Adrenal gland (tissue), 12 donors: ENCODE data around the gene BTG1. TPM values are rescaled to one million over a fixed set of nuclear protein-coding genes. Genes with fewer than 3 reads are reported as not detected.

Source experiments
- DNase-seq, 7 donors: peaks; one replicate each; pipeline ENCODE4 v3.0.0-alpha.2; 2019 to 2020
- H3K27ac ChIP-seq, 5 donors: fragments of 200-600 bp; sonication (generic) in 4 of 5; 1 replicate in 3 of 5; 2 replicates in 2 of 5; pipeline versions ENCODE4 v1.5.1 to v1.8.0; 2016 to 2020; ENCODE audit warnings: mild to moderate bottlenecking in 1 of 5
- H3K27me3 ChIP-seq: fragments of 200-600 bp; 2 replicates; pipeline ENCODE4 v1.8.0; 2021
- H3K36me3 ChIP-seq, 2 donors: fragments of 200-600 bp; replicated peaks in 1 of 2; 1 replicate in 1 of 2; 2 replicates in 1 of 2; pipeline versions ENCODE4 v1.5.1 to v1.8.0; 2018 to 2022
- H3K4me1 ChIP-seq, 2 donors: fragments of 200-600 bp; replicated peaks in 1 of 2; 1 replicate in 1 of 2; 2 replicates in 1 of 2; pipeline versions ENCODE4 v1.5.1 to v1.8.0; 2018 to 2021
- H3K4me3 ChIP-seq, 4 donors: fragments of 200-600 bp; sonication (generic) in 3 of 4; one replicate each; pipeline ENCODE4 v1.5.1; 2016 to 2018
- H3K9me3 ChIP-seq, 3 donors: fragments of 200-600 bp; sonication (generic) in 1 of 3; replicated peaks in 1 of 3; 1 replicate in 2 of 3; 2 replicates in 1 of 3; pipeline versions ENCODE4 v1.5.1 to v1.8.0; 2016 to 2021
- CTCF ChIP-seq, 6 experiments: fragments of 450-650 bp in 4 of 6; fragments of 200-600 bp in 2 of 6; sonication (generic) in 1 of 6; IDR thresholded peaks; 1 replicate in 5 of 6; 2 replicates in 1 of 6; pipeline versions ENCODE4 v1.5.1 to v1.8.0; 2016 to 2021; ENCODE audit warnings: antibody characterized with exemption in 6 of 6, mild to moderate bottlenecking in 2 of 6, moderate library complexity in 1 of 6
- POLR2A ChIP-seq, 2 donors: fragments of 450-650 bp; IDR thresholded peaks; one replicate each; pipeline ENCODE4 v1.6.1; 2017; ENCODE audit warnings: antibody characterized with exemption in 2 of 2, mild to moderate bottlenecking in 2 of 2, moderate library complexity in 1 of 2
- WGBS, 4 donors: extraction: QIAGEN DNeasy Blood & Tissue Kit in 2 of 4; methylation state at CpG; one replicate each; pipeline versions ENCODE4 v1.1.5 to v1.1.7; 2013 to 2017; 5-methylcytosine and 5-hydroxymethylcytosine counted together
- intact Hi-C, 2 donors: fragments of 100-400 bp; cut with DNase I; formaldehyde crosslinking; loops; one replicate each; pipeline versions ENCODE4 v1.14.1 to v1.15.0; 2022 to 2023
- polyA plus RNA-seq, 3 donors: library from polyadenylated mRNA; stranded (reverse); fragments of 200-250 nt in 2 of 3; fragments of 350-450 nt in 1 of 3; fragmentation: Illumina TruSeq in 1 of 3; extraction: RNeasy Lipid Tissue Mini Kit (QIAGEN cat#74804) in 1 of 3; gene quantifications; one replicate each; pipeline ENCODE4 v1.2.3, GENCODE V29; 2013 to 2014
- total RNA-seq, 9 donors: library from RNA; depleted of rRNA in 4 of 9; stranded (reverse); fragments of >200 nt in 4 of 9; fragments of 120-200 nt in 1 of 9; fragmentation: NEBNext Ultra II Directional in 1 of 9; extraction: Animal tissue kit (Norgen Biotek cat#: 25700) in 1 of 9; gene quantifications; one replicate each; pipeline versions ENCODE4 v1.1.0 to v1.2.4, GENCODE V29; 2013 to 2023
- donor health status: healthy with polysubstance abuse.
- donor health status: Bipolar disorder and iron deficiency.
- donor health status: DM: yes; HTN: yes; CAD: no.
- donor health status: DM: no; HTN: no; CAD: no.
- donor health status: DM: no; HTN: no; CAD: no.
- donor health status: DM: yes; HTN: yes; CAD: no.

Gene BTG1
- total and polyA plus RNA-seq, 12 donors = 26.3 to 388 (median 60.8) TPM

GRCh38 chr12:92141591-92142121 lies 4.0 kb downstream of the BTG1 start:
- H3K36me3 ChIP-seq = peaks cover 0 to 21% of the 10 kb centered on the region in 2 donors
- peak overlapping the region in 4 of 5 donors; percentile 7 to 99 (median 58) for H3K27ac ChIP-seq
- WGBS, 4 donors = 5 to 15% (median 12%) methylated on average over 3 of the region's 3 CpGs
- peak overlapping the region in 2 of 4 donors; percentile 23 to 94 for H3K4me3 ChIP-seq
- no peak for TF ChIP-seq CTCF (IDR thresholded peaks at IDR 0.05)
- TF ChIP-seq POLR2A (IDR thresholded peaks at IDR 0.05) = no peak
- no peaks in the 10 kb centered on the region for H3K9me3 ChIP-seq
- intact Hi-C loops = loop anchor here in 1 of 2 donors (10.0 kb wide), 3 partner anchors 327 to 757 kb away; no protein-coding TSS in a partner anchor
- H3K4me1 ChIP-seq = peaks cover 16 to 44% of the 10 kb centered on the region in 2 donors
- H3K27me3 ChIP-seq = no peaks in the 10 kb centered on the region
- DNase-seq = no peak

- Histone ChIP-seq H3K4me3 (peak overlapping the region in 3 of 4 donors; percentile 1 to 94 (median 23)), H3K4me1 (peaks cover 16 to 48% of the 10 kb centered on the region in 2 donors)
- no peak for TF ChIP-seq CTCF (IDR thresholded peaks at IDR 0.05)
- TF ChIP-seq POLR2A (IDR thresholded peaks at IDR 0.05) = no peak
These were observed 4.6 kb downstream of the BTG1 start for GRCh38 chr12:92140896-92141536.

GRCh38 chr12:92140156-92140555 lies 5.5 kb downstream of the BTG1 start:
- TF ChIP-seq POLR2A (IDR thresholded peaks at IDR 0.05) (no peak), CTCF (IDR thresholded peaks at IDR 0.05) (no peak)
- intact Hi-C loops = loop anchor here in 1 of 2 donors (10.0 kb wide), 3 partner anchors 325 to 755 kb away; no protein-coding TSS in a partner anchor
- DNase-seq = no peak
- no peaks in the 10 kb centered on the region for H3K27me3 ChIP-seq
- H3K9me3 ChIP-seq = no peaks in the 10 kb centered on the region
- H3K4me1 ChIP-seq = peaks cover 18 to 54% of the 10 kb centered on the region in 2 donors
- H3K36me3 ChIP-seq = peaks cover 0 to 21% of the 10 kb centered on the region in 2 donors
- H3K4me3 ChIP-seq = peak overlapping the region in 1 of 4 donors; percentile 94
- WGBS, 4 donors = 26 to 42% (median 27%) methylated on average over 2 of the region's 2 CpGs
- H3K27ac ChIP-seq = peak overlapping the region in 3 of 5 donors; percentile 53 to 99 (median 64)

More at GRCh38 chr12:92140896-92141536, 4.6 kb downstream of the BTG1 start:
- no peaks in the 10 kb centered on the region for H3K9me3 ChIP-seq
- WGBS, 4 donors = 4 to 8% (median 6%) methylated on average over 4 of the region's 4 CpGs
- peak overlapping the region in 4 of 5 donors; percentile 19 to 99 (median 58) for H3K27ac ChIP-seq
- no peak for DNase-seq
- peaks cover 0 to 21% of the 10 kb centered on the region in 2 donors for H3K36me3 ChIP-seq
- no peaks in the 10 kb centered on the region for H3K27me3 ChIP-seq
- intact Hi-C loops = loop anchor here in 1 of 2 donors (10.0 kb wide), 3 partner anchors 326 to 756 kb away; no protein-coding TSS in a partner anchor

GRCh38 chr12:92139634-92140150 lies 6.0 kb downstream of the BTG1 start:
- Histone ChIP-seq H3K9me3 (no peaks in the 10 kb centered on the region), H3K4me3 (peak overlapping the region in 1 of 4 donors; percentile 94), H3K4me1 (peaks cover 23 to 58% of the 10 kb centered on the region in 2 donors), H3K27me3 (no peaks in the 10 kb centered on the region), H3K36me3 (peaks cover 0 to 21% of the 10 kb centered on the region in 2 donors), H3K27ac (peak overlapping the region in 3 of 5 donors; percentile 53 to 99 (median 64))
- intact Hi-C loops = loop anchor here in 1 of 2 donors (10.0 kb wide), 4 partner anchors 135 to 755 kb away; no protein-coding TSS in a partner anchor
- DNase-seq = no peak
- peak; percentile 13 to 22 for TF ChIP-seq POLR2A (IDR thresholded peaks at IDR 0.05)
- TF ChIP-seq CTCF (IDR thresholded peaks at IDR 0.05) = no peak
- WGBS, 4 donors = 16 to 19% (median 18%) methylated on average over 2 of the region's 2 CpGs
